GM21717 (cell line): Measurements from ENCODE around the gene RYR3.

Experiments used
- ATAC-seq: cut with Tn5 transposase; IDR thresholded peaks from one replicate; pipeline ENCODE4 v1.9.1; 2021; ENCODE audit warnings: mild to moderate bottlenecking, moderate library complexity; ENCODE audit not compliant: unreplicated experiment

Gene RYR3

DNA sequence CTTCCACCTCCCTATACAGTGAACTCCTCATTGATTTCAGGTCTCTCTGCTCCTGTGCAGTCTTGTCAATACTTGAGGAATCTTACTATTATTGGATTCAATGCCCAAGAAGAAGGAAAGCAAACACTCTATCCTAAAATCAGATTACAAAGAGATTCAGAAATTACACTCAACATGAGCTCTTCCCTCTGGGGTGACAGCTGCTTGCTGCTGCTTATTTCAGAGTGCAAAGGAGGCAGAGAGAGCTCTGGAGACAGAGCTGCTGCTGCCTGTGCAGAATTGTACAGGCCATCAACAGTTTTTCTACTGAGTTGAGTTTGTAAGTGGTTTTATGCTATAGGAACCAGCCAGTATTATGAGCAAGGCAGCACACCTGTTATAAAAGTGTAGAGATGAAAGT lies 7.1 kb downstream of the RYR3 start:
- no peak for ATAC-seq

DNA sequence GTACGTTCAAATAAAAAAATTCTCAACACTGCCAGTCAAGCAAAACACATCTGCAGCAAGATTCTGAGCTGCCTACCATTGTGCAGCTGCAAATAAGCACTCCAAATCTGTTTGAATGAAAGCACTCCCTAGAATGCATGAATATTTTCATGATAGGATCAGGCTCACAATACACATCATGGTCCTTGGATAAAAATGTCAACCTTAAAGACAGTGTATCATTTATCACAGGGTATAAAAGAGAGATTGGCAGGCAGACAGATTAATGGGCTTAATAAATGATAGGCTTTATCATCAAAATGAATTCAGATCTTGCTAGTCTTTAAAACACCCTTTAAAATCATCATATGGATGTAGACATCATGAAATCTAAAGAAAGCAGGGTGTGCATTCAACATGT lies 9.2 kb downstream of the RYR3 start:
- ATAC-seq: no peak

- no peak for ATAC-seq
Measured at GRCh38 chr15:33322091-33322490, 11.3 kb downstream of the RYR3 start.

DNA sequence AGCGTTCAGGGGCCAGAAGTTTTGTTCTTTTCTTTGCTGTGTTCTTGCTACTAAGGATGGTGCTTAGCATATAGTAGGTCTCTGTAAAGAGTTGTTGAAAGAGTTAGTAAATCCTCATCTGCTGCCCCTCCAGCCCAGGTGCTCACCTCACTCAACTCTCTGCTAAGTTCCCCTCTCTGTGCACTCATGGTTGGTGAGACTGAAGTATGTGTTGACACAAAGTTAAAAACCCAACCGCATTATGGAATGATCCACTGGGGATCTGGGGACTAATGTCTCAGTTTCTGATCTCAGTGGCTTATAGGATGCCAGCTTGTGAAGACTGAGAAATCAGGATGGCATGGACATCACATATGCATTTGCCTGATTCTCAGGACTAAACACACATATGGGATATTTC lies 13.8 kb downstream of the RYR3 start:
- no peak for ATAC-seq

- ATAC-seq: no peak
Measured at GRCh38 chr15:33326908-33327307, 16.1 kb downstream of the RYR3 start.

- ATAC-seq: no peak
Measured at GRCh38 chr15:33328106-33328505, 17.3 kb downstream of the RYR3 start.

DNA sequence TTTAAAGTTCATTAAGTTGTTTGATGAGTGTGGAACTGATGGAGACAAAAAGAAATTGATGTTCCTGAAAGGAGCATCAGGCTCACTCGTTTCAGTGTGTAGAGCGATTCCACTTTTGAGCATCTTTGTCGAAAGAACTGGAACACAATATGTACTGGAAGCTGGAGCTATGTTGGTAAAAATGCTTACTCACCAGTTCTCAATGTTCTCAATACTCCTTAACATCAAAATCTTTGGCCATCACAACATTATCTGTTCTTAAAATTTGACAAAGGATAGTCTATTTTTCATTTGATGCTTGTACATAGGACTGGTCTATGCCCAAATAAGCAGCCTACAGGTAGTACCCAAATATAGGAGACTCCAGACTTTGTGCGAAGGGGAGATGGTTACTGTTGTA lies 18.7 kb downstream of the RYR3 start:
- ATAC-seq: no peak

DNA sequence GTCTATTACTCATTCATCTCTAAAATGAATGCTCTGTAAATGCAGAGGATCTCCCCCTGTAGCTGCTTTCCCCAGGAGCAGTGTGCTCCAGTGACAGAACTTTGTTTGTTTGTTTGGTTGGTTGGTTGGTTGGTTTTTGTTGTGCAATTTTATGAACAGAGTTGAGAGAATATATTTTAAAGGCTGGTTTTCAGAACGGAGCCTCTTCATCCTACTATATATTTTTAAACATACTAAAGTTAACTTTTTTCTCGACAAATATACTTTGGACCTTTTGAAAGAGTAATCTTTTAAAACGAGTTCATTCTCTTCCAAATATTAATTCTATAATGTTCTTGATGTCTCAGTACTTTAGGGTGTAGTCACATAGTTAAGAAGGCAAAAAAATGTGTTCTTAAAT lies 20.2 kb downstream of the RYR3 start:
- no peak for ATAC-seq

DNA sequence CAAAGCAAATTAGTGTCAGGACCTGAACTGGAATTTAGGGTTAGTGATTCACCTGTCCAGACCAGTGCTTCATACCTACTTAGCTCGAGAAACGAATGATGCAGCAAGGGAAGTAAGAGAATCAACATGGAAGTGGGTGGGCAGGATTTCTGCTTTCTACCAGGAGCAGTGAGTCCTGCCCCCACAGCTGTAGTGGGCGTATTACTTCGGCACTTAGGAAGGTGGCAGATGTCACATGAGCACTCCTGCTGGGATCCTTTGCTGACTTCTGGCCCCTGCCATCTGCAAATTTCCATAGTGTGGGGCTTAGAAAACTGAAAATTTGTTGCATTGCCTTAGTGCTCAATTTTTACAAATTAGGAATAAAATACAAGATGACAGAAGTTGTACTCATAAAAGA lies 31.2 kb downstream of the RYR3 start:
- no peak for ATAC-seq

- no peak for ATAC-seq
Measured at GRCh38 chr15:33343275-33343674, 32.5 kb downstream of the RYR3 start.

GRCh38 chr15:33344111-33344510 lies 33.3 kb downstream of the RYR3 start:
- no peak for ATAC-seq

DNA sequence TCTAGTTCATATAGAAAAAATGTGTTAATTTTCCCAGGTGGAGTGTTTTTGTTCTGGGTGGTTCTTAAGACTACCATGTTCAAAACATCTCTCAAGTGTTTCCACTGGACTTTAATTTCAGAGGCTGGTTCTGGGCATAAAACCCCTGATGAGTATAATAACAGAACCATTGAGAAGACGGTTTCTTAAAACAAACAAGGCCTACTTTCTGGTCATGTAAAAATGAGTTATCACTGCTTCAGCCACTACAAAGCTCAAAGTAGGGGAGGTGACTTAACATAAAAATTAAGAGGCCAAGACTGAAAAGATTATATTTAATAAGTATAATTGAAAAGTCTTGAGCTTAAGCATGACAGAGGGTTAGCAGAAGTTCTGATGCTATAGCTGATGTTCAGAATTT lies 33.8 kb downstream of the RYR3 start:
- no peak for ATAC-seq

GRCh38 chr15:33354411-33354810 lies 43.6 kb downstream of the RYR3 start:
- no peak for ATAC-seq

- no peak for ATAC-seq
Measured at GRCh38 chr15:33357845-33358244, 47.1 kb downstream of the RYR3 start.

- ATAC-seq: no peak
Measured at GRCh38 chr15:33358306-33358705, 47.5 kb downstream of the RYR3 start.

DNA sequence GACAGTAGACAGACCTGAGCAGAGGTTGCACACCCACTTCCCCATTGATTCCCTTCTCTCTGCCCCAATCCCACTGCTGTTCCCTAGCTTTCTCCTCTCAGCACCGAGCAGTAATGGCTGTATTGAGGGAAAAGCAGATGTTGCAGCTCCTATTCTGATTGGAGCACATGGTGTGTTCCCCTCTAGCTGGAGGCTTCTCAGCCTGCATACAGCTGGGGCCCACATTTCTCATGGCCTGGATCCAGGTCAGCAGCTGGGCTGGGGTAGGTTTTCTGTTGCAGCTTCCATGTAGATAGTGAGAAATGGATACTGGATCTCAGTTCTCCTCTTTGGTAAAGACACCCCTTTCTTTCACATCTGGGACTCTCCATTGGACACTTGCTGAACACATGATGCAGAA lies 50.1 kb downstream of the RYR3 start:
- ATAC-seq: no peak

- ATAC-seq: no peak
Measured at GRCh38 chr15:33369941-33370622, 59.3 kb downstream of the RYR3 start.

- no peak for ATAC-seq
Measured at GRCh38 chr15:33370623-33371020, 59.9 kb downstream of the RYR3 start.

GRCh38 chr15:33371159-33371558 lies 60.4 kb downstream of the RYR3 start:
- ATAC-seq: no peak

GRCh38 chr15:33374226-33374914 lies 63.6 kb downstream of the RYR3 start:
- ATAC-seq: no peak

GRCh38 chr15:33375236-33375635 lies 64.5 kb downstream of the RYR3 start:
- no peak for ATAC-seq

GRCh38 chr15:33377204-33377603 lies 66.4 kb downstream of the RYR3 start:
- no peak for ATAC-seq
